ENCODE data around the gene ELMO2.

DNA sequence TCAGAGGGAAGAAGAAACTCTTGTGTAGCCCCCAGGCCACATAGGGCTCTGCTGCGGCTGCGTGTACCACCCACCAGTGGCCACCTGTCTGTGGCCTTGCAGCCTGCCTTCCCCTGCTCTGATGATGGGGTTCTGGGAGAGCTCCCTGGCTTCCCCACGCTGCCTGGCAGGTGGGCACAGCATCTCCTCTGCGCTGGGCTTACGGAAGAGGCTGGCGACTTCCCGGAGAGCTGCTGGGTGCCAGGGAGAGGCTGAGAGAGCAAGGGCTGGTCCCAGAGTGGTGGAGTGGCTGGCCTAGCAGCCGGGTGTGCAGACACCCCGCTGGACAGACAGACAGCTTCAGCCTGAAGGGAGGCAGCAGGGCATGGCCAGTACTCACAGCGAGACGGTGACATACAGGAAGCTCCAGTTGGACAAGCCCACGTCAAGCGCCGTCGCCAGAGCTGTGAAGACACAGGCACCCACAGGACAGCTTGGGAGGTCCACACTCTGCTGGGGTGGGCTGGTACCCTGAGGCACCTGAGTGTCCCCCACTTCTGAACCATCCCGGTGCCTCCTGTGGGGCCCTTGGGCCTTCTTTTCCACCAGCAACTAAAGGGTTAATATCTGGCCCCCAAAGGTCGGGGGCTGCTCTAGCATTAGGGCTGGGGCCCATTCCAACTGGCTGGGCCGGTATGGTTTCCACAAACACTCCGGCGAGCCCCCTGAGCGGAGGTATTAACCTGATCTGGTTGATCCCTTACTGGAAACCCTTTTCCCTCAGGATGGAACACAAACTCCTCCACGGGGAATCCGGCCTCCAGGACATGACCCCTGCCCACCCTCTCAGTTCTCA lies 50.0 kb downstream of the ELMO2 start:
- TF ChIP-seq EP300 (IDR thresholded peaks at IDR 0.05) (no peak), POLR2A (IDR thresholded peaks at IDR 0.05) (no peak)

All from stomach (tissue), 4 donors.